Keratinocyte (primary cell): Measurements from ENCODE around the gene SDF2L1.

Experiments used
- CTCF ChIP-seq, 3 experiments: IDR thresholded peaks in 1 of 3; conservative IDR thresholded peaks in 1 of 3; optimal IDR thresholded peaks in 1 of 3; 2 replicates in 2 of 3; 3 replicates in 1 of 3; pipeline versions ENCODE3 to v1.5.1; 2011; ENCODE audit warnings: low read length in 3 of 3, mild to moderate bottlenecking in 3 of 3, moderate library complexity in 2 of 3, control low read depth in 1 of 3, inconsistent platforms in 1 of 3; ENCODE audit not compliant: insufficient read depth in 2 of 3; ENCODE audit errors: extremely low read depth in 1 of 3
- EZH2 ChIP-seq: IDR thresholded peaks from one replicate; pipeline ENCODE4 v1.6.1; 2012; ENCODE audit warnings: inconsistent platforms, mild to moderate bottlenecking, low read length, moderate library complexity

- TF ChIP-seq CTCF (optimal IDR thresholded peaks at IDR 0.05 in 1 of 3, IDR thresholded peaks at IDR 0.05 in 1 of 3, conservative IDR thresholded peaks at IDR 0.05 in 1 of 3; ENCODE audit: extremely low read depth in 1 of 3, insufficient read depth in 2 of 3, low read length in 3 of 3) (no peak), EZH2 (no peak)
Observed at GRCh38 chr22:21594865-21595452, 47.1 kb upstream of the SDF2L1 start.
